IPS-11a (cell line): ENCODE data around the gene MAGI3.
"Not testable (repeated sequence)": the region's sequence is repeated elsewhere in the genome, so short reads cannot be mapped to it uniquely, and the experiment has no call there.

Experiments
- H3K4me3 ChIP-seq: one replicate; pipeline ENCODE4 v1.5.1; 2013; ENCODE audit warnings: low read depth, low read length, control low read depth

Gene MAGI3

DNA sequence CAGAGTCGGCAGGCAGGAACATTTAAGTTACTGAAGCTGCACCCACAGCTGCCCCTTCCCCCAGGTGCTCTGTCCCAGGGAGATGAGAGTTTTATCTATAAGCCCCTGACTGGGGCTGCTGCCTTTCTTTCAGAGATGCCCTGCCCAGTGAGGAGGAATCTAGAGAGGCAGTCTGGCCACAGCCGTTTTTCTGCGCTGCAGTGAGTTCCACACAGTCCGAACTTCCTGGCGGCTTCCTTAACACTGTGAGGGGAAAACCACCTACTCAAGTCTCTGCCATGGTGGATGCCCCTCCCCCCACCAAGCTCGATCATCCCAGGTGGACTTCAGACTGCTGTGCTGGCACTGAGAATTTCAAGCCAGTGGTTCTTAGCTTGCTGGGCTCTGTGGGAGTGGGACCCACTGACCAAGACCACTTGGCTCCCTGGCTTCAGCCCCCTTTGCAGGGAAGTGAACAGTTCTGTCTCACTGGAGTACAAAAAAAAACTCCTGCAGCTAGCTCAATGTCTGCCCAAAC, 185.5 kb downstream of the MAGI3 start:
- not testable (repeated sequence) for H3K4me3 ChIP-seq

GRCh38 chr1:113576271-113576670, 186.0 kb downstream of the MAGI3 start:
- H3K4me3 ChIP-seq: no peak overlapping the region

GRCh38 chr1:113579256-113580018, 189.1 kb downstream of the MAGI3 start:
- no peak overlapping the region for H3K4me3 ChIP-seq

DNA sequence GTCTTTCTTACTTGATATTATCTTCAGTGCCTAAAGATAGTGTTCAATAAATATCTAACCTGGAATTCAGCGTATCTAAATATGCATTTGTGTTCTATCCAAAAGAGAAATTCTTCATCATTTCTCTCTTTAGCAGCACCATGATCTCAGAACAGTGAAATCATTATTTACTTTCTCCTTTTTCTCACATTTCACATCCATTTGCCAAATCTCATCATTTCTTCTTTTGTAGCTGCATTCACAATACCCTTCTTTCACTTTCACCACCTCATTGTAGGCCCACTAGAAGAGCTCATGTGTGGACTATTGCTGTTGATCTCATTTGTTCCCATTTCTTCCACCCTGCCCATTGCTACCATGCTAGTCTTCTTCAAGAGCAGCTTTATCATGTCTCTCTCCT, 191.0 kb downstream of the MAGI3 start:
- no peak overlapping the region for H3K4me3 ChIP-seq

- no peak overlapping the region for H3K4me3 ChIP-seq
These were observed 191.8 kb downstream of the MAGI3 start for GRCh38 chr1:113582084-113582483.

DNA sequence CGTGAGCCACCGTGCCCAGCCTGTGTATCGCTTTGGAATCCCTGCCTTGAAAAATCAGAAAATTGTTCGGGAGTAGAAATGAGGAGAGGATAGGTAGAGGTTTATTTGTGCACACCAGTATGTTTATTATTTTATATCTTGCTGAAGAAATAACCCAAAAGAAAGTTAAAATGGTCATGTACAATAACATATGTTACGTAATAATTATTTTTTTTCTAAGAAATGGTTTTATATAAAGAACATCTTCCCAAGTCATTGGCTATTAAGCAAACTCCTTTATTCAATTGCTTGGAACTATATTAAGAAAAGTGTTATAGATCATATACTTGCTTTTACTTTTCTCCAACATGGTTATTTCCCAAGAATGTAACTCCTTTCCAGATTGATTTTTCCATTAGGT, 197.2 kb downstream of the MAGI3 start:
- H3K4me3 ChIP-seq: no peak overlapping the region

DNA sequence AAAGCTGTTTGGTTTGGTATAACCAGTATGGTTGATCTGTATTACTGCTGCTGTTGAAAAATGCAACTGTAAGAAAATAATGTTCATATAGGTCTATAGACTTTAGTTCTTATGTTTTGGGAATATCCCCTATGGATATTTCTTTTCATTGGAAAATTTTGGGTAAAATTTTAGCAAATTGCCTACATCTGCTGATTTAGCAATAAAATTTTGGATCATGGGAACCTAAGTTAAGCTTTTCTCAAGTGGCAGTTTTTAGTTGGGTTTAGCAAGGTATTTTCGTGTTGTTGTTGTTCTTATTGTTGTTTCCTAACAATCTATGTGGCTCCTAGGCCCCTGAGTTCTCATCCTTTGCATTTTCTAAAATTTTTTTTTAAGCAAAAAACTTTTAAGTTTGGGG, 201.9 kb downstream of the MAGI3 start:
- H3K4me3 ChIP-seq: no peak overlapping the region

DNA sequence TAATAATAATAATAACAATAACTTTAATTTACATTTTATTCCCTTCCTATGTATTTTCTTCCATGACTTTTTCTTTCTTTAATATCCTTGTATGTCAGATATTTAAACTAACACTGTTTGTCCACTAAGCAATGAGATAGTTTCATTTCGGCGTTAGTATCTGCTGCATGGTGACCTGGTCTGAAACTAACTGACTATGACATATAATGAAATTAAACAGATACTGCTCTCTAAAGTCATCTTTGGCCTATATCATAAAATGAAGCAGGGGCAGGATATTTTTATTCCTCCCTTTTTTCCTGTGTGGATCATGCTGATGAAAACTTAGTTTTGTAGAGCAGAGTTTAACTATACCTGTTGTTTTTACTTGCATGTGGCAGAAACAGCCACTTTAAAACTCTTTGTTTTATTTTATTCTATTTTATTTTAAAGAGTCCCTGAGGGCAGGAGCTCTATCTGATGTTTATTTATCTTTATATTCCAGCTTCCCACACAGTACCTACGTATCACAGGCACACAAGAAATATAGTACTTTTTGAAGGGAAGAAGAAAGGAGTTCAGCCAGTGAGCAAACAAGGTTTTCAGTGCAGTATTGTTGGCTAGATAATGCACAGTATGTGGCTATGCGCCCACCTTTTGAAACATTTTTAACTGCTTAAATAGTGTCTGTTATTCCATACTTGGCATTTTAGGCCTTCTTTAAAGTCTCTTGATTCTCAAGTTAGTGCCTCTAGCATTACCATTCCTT, 203.4 kb downstream of the MAGI3 start:
- H3K4me3 ChIP-seq: no peak overlapping the region

DNA sequence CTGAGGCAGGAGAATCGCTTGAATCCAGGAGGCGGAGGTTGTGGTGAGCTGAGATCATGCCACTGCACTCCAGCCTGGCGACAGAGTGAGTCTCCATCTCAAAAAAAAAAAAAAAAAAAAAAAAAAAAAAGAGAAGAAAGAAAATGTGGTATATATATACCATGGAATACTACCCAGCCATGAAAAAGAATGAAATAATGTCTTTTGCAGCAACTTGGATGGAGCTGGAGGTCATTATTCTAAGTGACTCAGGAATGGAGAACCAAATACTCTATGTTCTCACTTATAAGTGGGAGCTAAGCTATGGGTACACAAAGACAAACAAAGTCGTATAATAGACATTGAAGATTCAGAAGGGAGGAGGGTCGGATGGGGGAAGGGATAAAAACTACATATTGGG, 214.2 kb downstream of the MAGI3 start:
- H3K4me3 ChIP-seq: not testable (repeated sequence)

DNA sequence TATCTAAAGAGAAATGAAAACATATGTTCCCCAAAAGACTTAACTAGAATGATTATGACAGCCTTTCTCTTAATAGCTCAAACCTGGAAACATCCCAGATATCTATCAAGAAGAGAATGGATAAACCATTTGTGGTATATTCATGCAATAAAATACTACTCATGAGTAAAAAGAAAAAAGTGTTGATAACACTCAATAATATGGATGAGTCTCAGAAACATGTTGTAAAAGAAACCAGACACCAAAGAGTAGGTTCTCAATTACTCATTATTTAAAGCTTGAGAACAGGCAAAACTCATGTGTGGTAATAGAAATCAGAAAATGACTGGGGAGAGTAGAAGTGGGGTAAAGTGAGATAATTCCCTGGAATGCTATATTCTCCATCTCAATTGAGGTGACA, 214.8 kb downstream of the MAGI3 start:
- no peak overlapping the region for H3K4me3 ChIP-seq

DNA sequence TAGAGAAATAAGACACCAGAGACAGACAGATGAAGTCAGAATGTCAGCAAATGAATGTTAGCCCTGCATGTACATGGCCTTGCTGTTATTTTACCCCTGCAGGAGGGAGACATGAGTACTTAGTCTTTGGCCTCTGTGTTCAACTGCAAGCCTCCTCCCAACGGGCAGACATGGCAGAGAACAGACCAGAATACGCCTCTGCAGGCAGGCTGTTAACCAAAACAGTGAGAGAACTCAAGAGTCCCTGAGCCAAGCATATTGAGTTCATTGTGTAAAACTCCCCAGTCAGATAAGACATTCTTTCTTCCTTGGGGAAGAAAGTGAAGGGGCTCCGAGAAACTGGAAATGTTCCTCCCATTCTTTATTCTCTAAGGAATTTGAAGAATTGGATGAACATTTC, 218.1 kb downstream of the MAGI3 start:
- no peak overlapping the region for H3K4me3 ChIP-seq

DNA sequence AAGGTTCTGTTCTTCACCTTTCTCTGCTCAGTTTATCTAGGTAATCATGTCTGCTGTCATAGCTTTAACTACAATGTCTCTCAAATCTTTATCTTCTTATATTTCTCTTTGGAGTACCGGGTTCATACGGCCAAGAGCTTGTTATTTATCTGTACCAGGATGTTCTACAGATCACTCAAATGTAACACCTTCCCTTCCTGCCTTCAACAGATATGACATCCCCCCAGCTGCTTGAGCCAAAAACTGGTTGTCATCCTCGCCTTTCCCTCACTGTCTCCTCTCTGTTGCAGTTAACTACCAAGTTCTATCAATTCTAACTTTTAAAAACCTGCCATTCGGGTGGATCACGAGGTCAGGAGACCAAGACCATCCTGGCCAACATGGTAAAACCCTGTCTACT, 220.1 kb downstream of the MAGI3 start:
- no peak overlapping the region for H3K4me3 ChIP-seq

GRCh38 chr1:113615425-113615824, 225.1 kb downstream of the MAGI3 start:
- H3K4me3 ChIP-seq: no peak overlapping the region

- H3K4me3 ChIP-seq: no peak overlapping the region
These were observed 225.8 kb downstream of the MAGI3 start for GRCh38 chr1:113616156-113616555.

- H3K4me3 ChIP-seq: no peak overlapping the region
These were observed 227.3 kb downstream of the MAGI3 start for GRCh38 chr1:113617438-113618141.

DNA sequence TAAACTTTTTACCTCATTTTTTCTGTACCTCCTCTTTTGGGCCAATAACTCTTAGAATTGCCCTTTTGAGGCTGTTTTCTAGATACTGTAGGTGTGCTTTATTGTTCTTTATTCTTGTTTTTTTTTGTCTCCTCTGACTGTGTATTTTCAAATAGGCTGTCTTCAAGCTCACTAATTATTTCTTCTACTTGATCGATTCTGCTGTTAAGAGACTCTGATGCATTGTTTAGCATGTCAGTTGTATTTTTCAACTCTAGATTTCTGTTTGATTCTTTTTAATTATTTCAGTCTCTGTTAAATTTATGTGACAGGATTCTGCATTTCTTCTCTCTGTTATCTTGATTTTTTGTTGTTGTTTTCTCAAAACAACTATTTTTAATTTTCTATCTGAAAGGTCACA, 238.7 kb downstream of the MAGI3 start:
- H3K4me3 ChIP-seq: no peak overlapping the region

DNA sequence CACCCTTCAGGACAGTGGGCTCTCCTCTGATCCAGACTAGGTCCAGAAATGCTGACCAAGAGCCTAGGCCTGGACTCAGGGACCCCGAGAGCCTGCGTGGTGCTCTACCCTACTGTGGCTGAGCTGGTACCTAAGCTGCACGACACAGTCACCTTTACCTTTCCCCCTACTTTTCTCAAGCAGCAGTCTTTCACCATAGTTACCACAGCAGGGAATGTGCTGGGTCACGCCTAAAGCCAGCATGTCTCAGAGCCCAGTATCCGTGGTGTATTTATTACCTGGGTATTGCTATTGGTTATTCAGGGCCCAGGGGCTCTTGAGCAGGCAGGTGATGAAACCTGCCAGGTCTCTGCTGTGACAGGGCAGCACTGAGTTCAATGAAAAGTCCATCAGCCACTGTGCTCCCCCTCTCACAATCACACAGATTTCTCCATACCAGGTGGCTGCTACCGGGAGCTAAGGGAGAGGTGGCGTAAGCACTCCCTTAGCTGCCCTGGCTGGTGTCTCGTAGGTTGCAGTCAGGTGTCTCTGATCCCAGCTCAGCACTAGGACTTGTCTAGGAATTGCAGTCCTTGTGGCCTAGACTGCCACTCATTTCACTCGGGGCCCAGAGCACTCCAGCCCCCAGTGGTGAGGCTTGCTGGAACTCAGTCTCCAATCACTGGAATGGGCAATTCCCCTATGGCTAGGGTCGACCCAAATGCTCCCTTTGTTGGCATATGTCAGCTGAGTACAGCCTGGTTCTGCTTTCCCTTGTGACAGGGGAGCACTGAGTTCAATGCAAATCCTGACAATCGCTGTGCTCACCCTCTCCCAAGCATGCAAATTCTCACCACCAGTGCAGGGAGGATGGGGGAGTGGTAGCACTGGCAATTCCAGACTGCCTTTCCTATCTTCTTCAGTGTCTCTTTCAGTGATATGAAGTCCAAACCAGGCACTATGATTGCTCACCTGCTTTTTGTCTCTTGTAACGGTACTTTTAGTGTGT, 240.3 kb downstream of the MAGI3 start:
- H3K4me3 ChIP-seq: no peak overlapping the region

DNA sequence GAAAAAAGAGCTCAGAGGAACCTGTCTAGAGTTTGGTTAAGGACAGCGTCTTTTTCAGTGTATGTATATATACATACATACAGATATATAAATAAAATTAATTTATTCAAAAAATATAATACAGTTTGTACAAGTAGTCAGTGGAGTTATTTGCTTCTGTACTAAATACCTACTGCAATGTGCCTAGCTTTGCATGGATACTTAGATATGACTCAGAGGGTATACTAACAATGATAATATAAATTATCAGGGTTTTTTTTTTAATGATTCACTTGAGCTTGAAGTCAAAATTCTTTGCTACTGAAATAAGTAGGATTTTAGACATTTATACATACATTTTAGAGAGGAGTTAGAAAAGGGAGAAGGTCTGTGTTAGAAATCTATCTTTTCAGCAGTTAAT, 251.1 kb downstream of the MAGI3 start:
- H3K4me3 ChIP-seq: no peak overlapping the region

DNA sequence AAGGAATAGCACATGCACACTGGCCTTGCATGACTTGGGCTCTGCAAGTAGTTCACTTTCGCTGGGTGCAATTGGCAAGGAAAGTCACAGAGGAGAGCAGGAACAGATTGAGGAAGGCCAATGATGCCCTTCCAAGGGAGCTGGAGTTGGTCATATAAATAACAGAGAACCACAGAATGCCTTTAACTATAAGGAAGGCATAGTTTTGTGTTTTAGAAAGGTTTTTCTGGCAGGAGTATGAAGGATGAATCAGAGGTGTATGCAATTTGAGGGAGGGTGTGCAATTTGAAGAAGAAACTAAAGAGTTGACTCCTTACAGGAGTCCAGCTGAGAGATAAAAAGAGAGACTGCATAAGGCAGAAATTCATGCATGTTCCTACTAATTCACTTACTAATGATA, 256.8 kb downstream of the MAGI3 start:
- no peak overlapping the region for H3K4me3 ChIP-seq

DNA sequence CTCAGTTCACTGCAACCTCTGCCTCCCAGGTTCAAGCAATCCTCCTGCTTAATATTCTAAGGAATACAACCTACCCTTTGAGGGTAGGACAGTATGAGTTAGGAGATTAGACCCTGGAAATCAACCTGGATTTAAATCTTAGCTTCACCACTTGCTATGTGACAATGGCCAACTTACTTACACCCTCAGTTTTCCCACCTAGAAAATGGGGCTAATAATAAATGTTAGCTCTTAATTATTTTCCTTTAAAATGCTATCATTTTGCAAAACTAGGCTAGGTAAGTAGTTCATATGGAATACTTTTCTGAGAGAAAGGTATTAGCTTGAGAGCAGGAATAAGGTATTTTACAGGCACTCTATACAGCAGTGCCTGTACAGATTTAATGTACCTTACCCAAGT, 258.2 kb downstream of the MAGI3 start:
- H3K4me3 ChIP-seq: no peak overlapping the region

- H3K4me3 ChIP-seq: no peak overlapping the region
These were observed 262.5 kb downstream of the MAGI3 start for GRCh38 chr1:113652771-113653170.
